Fibroblast of lung (primary cell): ENCODE results near the gene TBC1D22A.

Experiments used
- EZH2 ChIP-seq: IDR thresholded peaks from 2 replicates; pipeline ENCODE4 v1.5.1; 2012; ENCODE audit warnings: low read length, control low read depth, mild to moderate bottlenecking; ENCODE audit errors: missing control alignments
- TF ChIP-seq, protein P1 (sequence below), 2 donors: IDR thresholded peaks in 1 of 2; conservative IDR thresholded peaks in 1 of 2; 1 replicate in 1 of 2; 2 replicates in 1 of 2; pipeline ENCODE4 v1.5.1; 2011 to 2012; ENCODE audit warnings: low read length in 2 of 2, control low read depth in 1 of 2, inconsistent platforms in 1 of 2, low read depth in 1 of 2, mild to moderate bottlenecking in 1 of 2

DNA sequence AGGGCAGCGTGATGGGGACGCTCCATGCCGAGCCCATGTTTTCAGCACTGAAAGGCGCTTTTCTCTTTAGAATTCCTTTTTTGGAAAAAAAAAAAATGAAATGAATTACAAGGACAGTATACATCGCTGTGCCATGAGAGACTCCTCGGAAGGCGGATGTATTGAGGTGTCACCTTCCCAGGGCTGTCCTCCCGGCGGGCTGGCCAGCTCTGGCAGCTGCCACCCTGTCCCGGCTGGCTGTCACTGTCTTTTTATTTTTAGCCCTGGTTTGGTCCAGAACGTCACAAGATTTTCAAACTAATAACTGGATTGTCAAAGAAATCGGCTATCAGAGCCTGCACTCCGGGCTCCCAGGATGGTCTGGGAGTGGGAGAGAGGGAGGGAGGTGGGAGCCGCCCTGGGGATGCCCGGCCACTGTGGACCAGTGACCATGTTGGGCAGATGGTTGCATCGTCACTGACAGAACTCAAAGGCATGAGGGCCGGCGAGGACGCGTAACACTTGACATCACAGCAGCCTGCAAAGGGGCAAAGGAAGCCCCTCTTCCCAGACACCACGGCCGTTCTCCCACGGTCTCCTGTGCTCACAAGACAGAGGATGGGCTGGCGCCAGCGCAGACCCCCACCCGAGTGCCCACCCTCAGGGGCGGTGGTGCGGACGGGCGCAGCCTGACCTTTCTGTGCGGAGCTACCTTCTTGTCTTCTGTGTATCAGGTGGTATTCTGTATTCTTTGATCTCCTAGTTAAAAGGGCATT, 392.9 kb downstream of the TBC1D22A start:
- TF ChIP-seq, protein P1, sequence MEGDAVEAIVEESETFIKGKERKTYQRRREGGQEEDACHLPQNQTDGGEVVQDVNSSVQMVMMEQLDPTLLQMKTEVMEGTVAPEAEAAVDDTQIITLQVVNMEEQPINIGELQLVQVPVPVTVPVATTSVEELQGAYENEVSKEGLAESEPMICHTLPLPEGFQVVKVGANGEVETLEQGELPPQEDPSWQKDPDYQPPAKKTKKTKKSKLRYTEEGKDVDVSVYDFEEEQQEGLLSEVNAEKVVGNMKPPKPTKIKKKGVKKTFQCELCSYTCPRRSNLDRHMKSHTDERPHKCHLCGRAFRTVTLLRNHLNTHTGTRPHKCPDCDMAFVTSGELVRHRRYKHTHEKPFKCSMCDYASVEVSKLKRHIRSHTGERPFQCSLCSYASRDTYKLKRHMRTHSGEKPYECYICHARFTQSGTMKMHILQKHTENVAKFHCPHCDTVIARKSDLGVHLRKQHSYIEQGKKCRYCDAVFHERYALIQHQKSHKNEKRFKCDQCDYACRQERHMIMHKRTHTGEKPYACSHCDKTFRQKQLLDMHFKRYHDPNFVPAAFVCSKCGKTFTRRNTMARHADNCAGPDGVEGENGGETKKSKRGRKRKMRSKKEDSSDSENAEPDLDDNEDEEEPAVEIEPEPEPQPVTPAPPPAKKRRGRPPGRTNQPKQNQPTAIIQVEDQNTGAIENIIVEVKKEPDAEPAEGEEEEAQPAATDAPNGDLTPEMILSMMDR (conservative IDR thresholded peaks at IDR 0.05 in 1 of 2, IDR thresholded peaks at IDR 0.05 in 1 of 2; ENCODE audit: low read depth in 1 of 2, low read length in 2 of 2): no peak
- no peak for TF ChIP-seq EZH2
